Fibroblast of skin of left biceps (primary cell): ENCODE data around the gene IL23R.

Experiments
- DNase-seq, 2 experiments: peaks; one replicate each; pipeline ENCODE4 v3.0.0-alpha.2; 2013; ENCODE audit warnings: low read depth in 2 of 2

IL23R gene

GRCh38 chr1:67241200-67241746 is 75.0 kb downstream of the IL23R start:
- DNase-seq, result no peak

GRCh38 chr1:67242016-67242415 is 75.8 kb downstream of the IL23R start:
- no peak for DNase-seq

DNA sequence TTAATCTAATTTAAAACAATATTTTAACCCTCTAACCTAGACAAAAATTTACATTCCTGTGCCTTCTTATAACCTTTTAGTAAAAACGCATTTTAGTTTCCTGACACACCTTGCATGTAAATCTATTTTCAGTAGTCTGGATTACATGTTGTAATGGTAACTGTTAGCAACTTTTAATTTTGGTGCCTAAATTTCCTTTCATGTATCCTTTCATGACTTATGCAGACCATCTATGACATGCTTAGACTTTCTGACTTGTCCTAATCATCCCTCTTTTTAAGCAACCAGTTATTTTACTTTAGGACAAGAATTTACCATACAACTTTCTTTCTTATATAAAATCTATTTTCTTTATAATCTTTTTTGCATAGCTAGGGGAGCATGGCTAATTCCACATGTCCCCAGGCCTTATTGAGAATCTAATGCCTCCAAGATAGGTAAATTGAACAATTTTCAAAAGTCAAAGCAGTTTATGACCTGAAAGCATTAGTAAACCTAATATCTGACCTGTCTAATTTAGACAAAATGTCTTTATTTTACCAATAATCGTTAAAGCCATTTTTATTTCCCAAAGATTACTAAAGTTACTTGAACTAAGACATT is 83.9 kb downstream of the IL23R start:
- DNase-seq, result no peak

- no peak for DNase-seq
Observed at GRCh38 chr1:67256291-67257172, 90.3 kb downstream of the IL23R start.

DNA sequence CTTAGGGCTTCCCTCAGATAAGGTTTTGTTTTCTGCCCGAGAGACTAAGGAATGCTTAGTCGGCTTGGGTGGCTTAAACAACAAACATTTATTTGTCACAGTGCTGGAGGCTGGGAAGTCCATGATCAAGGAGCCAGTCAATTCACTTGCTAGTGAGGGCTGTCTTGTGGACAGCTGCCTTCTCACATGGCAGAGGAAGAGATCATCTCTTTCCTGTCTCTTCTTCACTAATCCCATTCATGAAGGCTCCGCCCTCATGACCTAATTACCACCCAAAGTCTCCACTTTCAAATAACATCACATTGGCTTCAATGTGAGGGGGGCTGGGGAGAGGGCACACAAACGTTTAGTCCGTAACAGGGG is 90.9 kb downstream of the IL23R start:
- DNase-seq, result no peak

- DNase-seq, result no peak
Observed at GRCh38 chr1:67261680-67262079, 95.4 kb downstream of the IL23R start.

- DNase-seq, result no peak
Observed at GRCh38 chr1:67262735-67263134, 96.5 kb downstream of the IL23R start.

- DNase-seq, result no peak
Observed at GRCh38 chr1:67264152-67264551, 97.9 kb downstream of the IL23R start.

DNA sequence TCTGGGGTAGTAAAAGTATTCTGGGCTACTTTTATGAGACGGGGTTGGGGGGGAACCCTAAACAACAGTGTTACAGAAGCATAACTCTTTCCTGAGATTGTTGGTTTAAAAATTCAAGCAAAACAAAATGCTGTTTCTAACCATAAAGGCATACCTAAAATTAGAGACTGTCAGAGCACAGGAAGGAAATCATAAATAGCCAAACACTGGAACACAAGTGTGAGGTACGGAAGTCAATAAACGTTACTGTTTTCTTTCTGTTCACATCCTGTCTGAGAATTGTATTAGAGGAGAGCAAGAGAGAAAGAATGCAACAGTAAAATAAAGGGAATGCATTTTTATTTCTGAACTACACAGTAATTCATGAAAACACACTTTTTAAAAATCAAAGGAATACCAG is 98.6 kb downstream of the IL23R start:
- DNase-seq, result no peak

DNA sequence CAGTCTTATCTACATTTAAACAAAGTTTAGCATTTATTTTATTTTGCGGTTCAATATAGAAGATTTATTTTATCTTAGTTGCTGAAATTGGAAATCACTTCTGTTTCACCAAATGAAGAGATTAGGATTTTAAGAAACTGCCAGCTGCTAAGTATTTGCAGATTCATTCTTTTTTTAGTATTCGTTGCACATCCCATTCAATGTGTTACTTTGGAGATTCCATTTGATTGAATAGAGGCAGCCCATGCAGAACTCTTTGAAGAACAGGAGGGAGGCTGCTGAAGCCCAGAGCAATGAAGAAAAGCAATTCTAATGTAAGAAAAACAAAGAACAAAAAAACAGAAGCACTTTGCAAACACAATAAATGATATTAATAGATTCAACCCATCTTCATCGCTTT is 102.8 kb downstream of the IL23R start:
- DNase-seq, result no peak

DNA sequence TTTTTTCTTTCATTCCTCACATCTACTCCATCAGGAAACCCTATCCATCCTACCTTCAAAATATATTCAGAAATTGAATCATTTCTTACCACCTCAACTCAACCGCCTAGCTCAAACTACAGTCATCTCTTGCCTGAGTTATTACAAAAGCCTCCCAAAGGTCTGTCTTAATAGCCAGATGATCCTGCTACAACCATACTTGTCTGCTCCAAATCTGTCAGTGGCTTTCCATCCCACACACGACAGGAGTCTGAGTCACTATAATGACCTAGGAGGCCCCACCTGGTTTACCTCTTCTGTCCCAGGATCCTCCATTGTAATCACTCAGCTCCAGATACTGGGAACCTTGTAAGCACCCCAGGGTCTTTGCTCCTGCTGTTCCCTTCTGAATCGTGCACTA is 104.3 kb downstream of the IL23R start:
- DNase-seq, result no peak

GRCh38 chr1:67273591-67273990 is 107.3 kb downstream of the IL23R start:
- no peak for DNase-seq

DNA sequence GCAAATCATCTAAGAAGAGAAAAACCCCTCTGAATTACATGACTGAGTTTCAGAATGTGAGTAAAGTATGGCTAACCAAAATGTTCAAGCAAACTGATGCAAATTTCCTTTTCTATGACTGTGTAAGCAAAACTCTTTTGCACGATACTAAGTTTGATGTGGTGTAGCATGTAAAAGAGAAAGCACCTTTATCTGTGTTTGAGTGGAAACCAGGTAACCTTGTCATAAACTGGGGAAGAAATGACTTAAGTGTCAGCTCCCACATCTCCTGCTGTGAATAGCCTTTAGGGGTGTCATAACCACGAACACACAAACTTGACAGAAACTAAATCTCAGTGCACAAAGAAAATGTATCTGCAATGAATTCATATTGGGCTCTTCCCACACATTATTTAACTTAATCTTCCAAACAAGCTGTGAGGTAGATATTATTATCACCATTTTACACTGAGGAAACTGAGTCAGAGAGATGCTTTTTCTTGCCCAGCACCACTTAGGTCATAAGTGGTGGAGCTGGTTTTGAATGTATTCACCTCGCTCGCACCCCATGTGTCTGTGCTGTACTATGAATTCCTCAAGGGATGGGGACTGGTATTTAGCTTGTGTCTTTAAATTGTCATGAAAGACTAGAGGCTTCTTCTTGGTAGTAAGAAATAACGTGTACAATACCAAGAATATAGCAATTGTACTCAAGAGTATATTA is 108.5 kb downstream of the IL23R start:
- no peak for DNase-seq

GRCh38 chr1:67280696-67281095 is 114.4 kb downstream of the IL23R start:
- DNase-seq, result no peak

GRCh38 chr1:67281244-67281643 is 115.0 kb downstream of the IL23R start:
- no peak for DNase-seq

- DNase-seq, result no peak
Observed at GRCh38 chr1:67285780-67286488, 119.7 kb downstream of the IL23R start.

- no peak for DNase-seq
Observed at GRCh38 chr1:67290236-67290635, 124.0 kb downstream of the IL23R start.

GRCh38 chr1:67294836-67295617 is 128.8 kb downstream of the IL23R start:
- no peak for DNase-seq

DNA sequence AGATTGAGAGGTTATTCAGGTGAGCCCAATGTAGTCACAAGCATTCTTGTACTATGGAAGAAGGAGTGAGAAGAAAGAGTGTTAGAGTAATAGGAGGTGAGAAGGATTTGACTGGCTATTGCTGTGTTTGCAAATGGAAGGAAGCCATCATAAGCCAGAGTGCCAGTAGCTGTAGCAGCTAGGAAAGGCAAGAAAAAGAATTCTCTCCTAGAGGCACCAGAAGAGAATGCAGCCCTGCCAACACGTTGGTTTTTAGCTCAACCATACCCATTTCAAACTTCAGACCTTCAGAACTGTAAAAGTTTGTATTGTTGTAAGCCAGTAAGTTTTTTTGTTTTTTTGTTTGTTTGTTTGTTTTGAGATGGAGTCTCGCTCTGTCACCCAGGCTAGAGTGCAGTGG is 132.5 kb downstream of the IL23R start:
- DNase-seq, result no peak

DNA sequence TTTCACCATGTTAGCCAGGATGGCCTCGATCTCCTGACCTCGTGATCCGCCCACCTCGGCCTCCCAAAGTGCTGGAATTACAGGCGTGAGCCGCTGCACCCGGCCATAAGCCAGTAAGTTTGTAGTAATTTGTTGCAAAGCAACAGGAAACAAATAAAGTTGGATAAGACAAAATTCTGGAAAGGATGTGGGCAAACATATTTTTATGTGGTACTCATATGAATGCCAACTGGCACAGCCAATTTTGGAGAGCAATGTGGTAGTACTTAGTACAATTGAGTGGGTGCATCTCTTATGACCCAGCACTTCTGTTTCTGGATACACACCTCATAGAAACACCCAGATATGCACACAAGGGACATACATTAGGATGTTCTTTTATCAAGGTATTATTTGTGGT is 133.0 kb downstream of the IL23R start:
- no peak for DNase-seq

DNA sequence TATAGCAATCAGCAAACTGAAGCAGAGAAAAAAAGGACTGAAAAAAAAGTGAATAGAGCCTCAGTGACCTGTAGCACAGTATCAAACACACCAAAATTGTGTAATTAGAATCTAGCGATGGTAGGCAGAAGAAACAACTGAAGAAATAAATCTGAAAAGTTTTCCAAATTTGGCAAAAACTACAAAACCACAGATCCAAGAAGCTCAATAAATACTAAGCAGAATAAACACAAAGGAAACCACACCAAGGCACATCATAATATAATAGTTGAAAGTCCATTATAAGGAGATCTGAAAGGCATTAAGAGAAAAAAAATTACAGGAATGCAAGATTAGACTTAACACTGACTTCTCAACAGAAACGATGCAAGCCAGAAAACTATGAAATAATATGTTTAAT is 134.3 kb downstream of the IL23R start:
- DNase-seq, result no peak
